ENCODE data around the gene SHOX.
"Not testable (repeated sequence)": the region's sequence is repeated elsewhere in the genome, so short reads cannot be mapped to it uniquely, and the experiment has no call there.

SHOX gene

GRCh38 chrX:638482-639131 is 8.0 kb downstream of the SHOX start:
- no peak for DNase-seq

- DNase-seq = no peak
Measured at GRCh38 chrX:639151-639550, 8.6 kb downstream of the SHOX start.

GRCh38 chrX:640641-641040 is 10.1 kb downstream of the SHOX start:
- DNase-seq = no peak

GRCh38 chrX:641671-642435 is 11.3 kb downstream of the SHOX start:
- no peak for DNase-seq

- no peak for DNase-seq
Measured at GRCh38 chrX:642436-643240, 12.0 kb downstream of the SHOX start.

GRCh38 chrX:643241-643595 is 12.6 kb downstream of the SHOX start:
- no peak for DNase-seq

GRCh38 chrX:643911-644303 is 13.3 kb downstream of the SHOX start:
- DNase-seq = no peak

GRCh38 chrX:644304-645281 is 14.0 kb downstream of the SHOX start:
- DNase-seq = no peak

- no peak for DNase-seq
Measured at GRCh38 chrX:646228-646495, 15.6 kb downstream of the SHOX start.

- no peak for DNase-seq
Measured at GRCh38 chrX:646796-647195, 16.2 kb downstream of the SHOX start.

- DNase-seq = no peak
Measured at GRCh38 chrX:649166-649565, 18.6 kb downstream of the SHOX start.

- DNase-seq = no peak
Measured at GRCh38 chrX:650324-650723, 19.7 kb downstream of the SHOX start.

GRCh38 chrX:650811-651210 is 20.2 kb downstream of the SHOX start:
- DNase-seq = no peak

GRCh38 chrX:651922-652321 is 21.3 kb downstream of the SHOX start:
- DNase-seq = not testable (repeated sequence)

GRCh38 chrX:652341-652741 is 21.8 kb downstream of the SHOX start:
- no peak for DNase-seq

GRCh38 chrX:653306-653705 is 22.7 kb downstream of the SHOX start:
- no peak for DNase-seq

GRCh38 chrX:661154-661553 is 30.6 kb downstream of the SHOX start:
- no peak for DNase-seq

- no peak for DNase-seq
Measured at GRCh38 chrX:662126-662525, 31.5 kb downstream of the SHOX start.

GRCh38 chrX:663841-664240 is 33.2 kb downstream of the SHOX start:
- DNase-seq = no peak

GRCh38 chrX:666762-667720 is 36.5 kb downstream of the SHOX start:
- DNase-seq = no peak

- DNase-seq = no peak
Measured at GRCh38 chrX:670645-671044, 40.1 kb downstream of the SHOX start.

- no peak for DNase-seq
Measured at GRCh38 chrX:672931-673330, 42.3 kb downstream of the SHOX start.
